GM21529 (cell line): Measurements from ENCODE around the gene SOS1.
"Not testable (repeated sequence)": the region's sequence is repeated elsewhere in the genome, so short reads cannot be mapped to it uniquely, and the experiment has no call there.

Experiments used
- ATAC-seq: cut with Tn5 transposase; IDR thresholded peaks from one replicate; pipeline ENCODE4 v1.9.1; 2021; ENCODE audit not compliant: unreplicated experiment

Gene SOS1

GRCh38 chr2:39139511-39140237 lies 18.8 kb upstream of the SOS1 start:
- no peak for ATAC-seq

DNA sequence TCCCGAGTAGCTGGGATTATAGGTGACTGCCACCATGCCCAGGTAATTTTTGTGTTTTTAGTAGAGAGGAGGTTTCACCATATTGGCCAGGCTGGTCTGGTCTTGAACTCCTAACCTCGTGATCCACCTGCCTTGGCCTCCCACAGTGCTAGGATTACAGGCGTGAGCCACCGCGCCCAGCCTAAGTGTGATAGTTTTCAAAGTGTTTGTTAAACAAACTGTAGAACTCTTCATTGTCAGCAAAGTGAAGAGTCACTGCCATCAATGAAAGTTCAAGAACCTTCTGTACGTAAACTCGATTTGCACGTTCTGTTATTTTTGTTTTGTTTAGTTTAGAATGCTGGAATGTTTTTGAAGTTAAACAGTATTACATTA lies 18.0 kb upstream of the SOS1 start:
- ATAC-seq: no peak

GRCh38 chr2:39138187-39138836 lies 17.5 kb upstream of the SOS1 start:
- ATAC-seq: not testable (repeated sequence)

- no peak for ATAC-seq
Observed at GRCh38 chr2:39136799-39137198, 15.9 kb upstream of the SOS1 start.

- ATAC-seq: no peak
Observed at GRCh38 chr2:39135690-39136259, 14.9 kb upstream of the SOS1 start.

DNA sequence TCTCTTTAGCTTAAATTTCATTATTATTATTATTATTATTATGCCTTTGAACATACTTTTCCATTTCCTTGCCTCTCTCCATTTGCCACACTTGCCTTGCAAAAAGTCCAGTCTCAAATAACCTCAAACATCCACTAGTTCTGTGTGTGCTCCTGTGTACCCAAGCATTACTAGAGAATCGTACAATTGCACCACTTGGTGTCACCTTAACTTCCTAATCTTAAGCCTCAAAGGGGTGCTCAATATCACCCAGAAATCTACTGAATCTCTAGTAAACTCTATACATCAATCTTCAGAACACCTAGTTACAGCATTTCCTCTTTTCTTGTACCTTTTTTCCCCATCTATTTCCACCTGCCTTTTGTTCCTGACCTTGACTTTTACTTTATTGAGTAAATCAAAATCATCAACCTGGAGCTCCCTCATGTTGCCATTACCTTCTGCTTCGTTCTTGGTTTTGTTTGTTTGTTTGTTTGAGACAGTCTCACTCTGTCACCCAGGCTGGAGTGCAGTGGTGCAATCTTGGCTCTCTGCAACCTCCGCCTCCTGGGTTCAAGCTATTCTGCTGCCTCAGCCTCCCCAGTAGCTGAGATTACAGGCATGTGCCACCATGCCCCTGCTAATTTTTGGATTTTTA lies 12.5 kb upstream of the SOS1 start:
- no peak for ATAC-seq

GRCh38 chr2:39128919-39129391 lies 8.1 kb upstream of the SOS1 start:
- ATAC-seq: peak; percentile 54

DNA sequence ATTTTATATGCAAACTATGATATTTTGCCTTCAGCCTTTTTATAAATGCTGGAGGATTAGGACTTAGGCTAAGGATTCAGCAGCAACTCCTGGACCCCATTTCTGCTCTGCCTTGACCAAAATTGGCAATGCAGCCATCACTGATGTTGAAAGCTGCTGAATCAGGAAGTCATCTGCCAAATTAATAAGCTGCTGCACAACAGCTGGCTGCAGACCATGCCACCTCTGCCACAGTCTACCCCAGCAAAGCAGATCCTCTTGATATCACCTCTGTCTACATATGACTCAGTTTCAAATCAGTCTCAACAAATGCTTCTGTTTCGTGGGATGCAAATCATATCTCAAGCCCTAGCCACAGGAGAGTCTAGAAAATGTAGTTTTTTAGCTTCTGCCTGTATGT lies 7.1 kb upstream of the SOS1 start:
- ATAC-seq: peak; percentile 52

DNA sequence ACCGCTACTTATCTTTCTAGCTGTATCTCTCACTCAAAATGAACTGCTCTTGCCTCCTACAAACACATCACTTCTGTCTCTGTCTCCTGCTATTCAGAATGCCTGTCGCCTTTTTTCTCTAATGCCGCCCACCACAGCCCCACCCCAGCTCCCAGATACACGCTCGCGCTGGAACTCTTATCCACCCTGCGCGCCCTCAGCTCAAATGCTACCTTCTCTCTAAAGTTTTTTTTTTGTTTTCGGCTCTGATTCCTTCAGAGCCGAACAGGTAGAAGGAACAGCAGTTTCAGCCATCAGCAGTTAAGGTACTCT lies 3.9 kb upstream of the SOS1 start:
- ATAC-seq: no peak

DNA sequence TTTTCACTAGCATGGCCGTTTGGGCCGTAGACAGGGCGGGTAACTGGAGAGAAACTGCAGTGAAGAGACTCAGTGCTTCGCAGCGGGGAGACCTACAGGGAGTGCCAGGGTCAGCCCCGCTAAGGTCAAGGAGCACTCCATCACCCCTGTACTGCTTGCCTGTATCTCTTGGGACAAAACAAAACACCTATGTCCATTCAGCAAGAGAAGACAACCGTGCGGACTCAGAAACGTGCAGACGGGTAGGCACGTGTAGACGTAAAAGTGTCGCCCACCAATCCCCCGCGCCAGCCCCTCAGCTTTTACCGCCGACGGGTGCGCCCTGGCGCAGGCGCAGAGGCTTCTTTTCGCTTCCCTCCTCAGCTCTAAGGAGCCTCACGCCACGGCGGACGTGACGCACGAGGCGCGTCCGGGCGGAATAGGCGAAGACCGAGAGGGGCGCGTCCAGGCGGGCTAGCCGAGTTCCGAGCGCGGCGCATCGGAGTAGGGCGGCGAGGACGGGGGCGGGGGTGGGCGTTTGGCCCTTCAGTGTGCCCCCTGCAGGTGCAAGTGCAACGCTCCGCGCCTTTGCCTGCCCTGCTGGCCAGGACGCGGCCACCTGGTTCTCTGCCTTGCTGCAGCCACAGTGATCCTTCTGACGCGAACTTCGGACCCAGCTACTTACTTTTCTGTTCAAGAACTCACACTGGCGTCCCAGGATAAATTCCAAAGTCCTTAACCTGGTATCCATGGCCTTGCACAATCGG lies 3.3 kb upstream of the SOS1 start:
- ATAC-seq: peak; percentile 50

- no peak for ATAC-seq
Observed at GRCh38 chr2:39123436-39123999, 2.7 kb upstream of the SOS1 start.

- ATAC-seq: no peak
Observed at GRCh38 chr2:39121523-39122063, 742 bp upstream of the SOS1 start.

DNA sequence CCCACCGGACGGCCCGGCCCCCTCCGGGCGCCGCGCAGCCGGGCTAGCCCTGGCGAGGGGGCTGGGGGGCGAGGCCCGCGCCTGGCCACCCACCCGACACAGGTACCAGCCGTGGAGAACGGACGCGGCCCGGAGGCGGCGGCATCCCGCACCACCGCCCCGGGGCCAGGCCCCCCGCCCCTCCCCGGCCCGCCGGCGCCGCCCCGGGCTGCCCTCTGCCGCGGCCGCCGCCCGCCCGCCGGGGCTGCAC lies 405 bp downstream of the SOS1 start:
- ATAC-seq: peak; percentile 21

- ATAC-seq: peak; percentile 41
Observed at GRCh38 chr2:39119732-39120520, 925 bp downstream of the SOS1 start.

DNA sequence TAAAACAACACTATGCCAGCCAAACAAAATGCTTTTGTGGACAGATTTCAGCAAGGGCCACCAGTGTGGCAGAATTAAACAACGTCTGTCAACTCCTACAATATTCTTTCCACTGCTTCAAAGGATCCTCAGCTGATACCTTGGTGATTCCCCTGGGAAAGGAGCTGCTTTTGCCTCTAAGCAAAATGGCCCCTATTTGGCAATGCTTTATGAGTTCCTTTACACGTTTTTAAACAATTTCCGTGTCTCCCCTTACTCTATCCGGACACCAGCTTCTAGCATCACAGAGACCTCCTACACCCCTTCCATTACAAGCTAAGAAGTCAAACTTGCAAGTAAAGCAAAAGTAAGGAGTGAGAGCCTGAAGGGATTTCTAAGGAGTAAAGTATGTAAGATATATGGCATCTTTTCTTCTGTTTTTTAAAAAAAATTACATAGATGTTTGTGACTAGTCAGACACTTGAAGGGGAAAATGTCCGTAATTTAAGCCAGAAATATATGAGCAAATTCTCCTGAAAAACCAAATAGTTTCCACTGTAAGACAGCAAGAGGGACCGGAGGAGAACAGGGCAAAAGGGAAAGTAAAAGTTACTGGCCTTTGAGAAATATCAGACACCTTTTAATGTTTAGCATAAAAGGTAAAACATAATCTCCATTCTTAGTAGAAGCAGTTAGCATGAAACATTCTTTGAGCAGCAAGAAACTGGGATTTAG lies 1.9 kb downstream of the SOS1 start:
- no peak for ATAC-seq

GRCh38 chr2:39115556-39115955 lies 5.3 kb downstream of the SOS1 start:
- ATAC-seq: no peak

- ATAC-seq: no peak
Observed at GRCh38 chr2:39114771-39115170, 6.1 kb downstream of the SOS1 start.

- no peak for ATAC-seq
Observed at GRCh38 chr2:39109537-39109936, 11.3 kb downstream of the SOS1 start.

DNA sequence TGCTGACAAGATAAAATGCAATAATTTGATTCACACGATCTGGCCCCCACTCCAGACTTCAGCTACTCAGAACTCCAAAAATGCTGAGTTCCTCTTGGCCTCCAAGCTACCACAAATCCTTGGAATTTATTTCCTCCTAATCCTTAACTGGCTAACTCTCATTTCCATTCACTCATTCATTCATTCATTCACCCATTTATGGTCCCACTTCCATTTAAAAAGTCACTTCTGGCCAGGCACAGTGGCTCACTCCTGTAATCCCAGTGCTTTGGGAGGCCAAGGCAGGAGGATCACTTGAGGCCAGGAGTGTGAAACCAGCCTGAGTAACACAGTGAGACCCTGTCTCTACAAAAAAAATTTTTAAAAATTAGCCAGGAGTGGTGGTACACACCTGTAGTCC lies 12.5 kb downstream of the SOS1 start:
- no peak for ATAC-seq
